DND-41 (cell line): ENCODE data around the gene GPX3.

Experiments
- CTCF ChIP-seq: IDR thresholded peaks from 2 replicates; pipeline ENCODE4 v1.5.1; 2012; ENCODE audit warnings: borderline replicate concordance, low read length, moderate library complexity, mild to moderate bottlenecking; ENCODE audit not compliant: poor library complexity, severe bottlenecking; ENCODE audit errors: extremely low read depth
- EZH2 ChIP-seq: IDR thresholded peaks from 3 replicates; pipeline ENCODE4 v1.6.1; 2012; ENCODE audit warnings: borderline replicate concordance, low read depth, mild to moderate bottlenecking, moderate library complexity, low read length, inconsistent platforms; ENCODE audit not compliant: severe bottlenecking

DNA sequence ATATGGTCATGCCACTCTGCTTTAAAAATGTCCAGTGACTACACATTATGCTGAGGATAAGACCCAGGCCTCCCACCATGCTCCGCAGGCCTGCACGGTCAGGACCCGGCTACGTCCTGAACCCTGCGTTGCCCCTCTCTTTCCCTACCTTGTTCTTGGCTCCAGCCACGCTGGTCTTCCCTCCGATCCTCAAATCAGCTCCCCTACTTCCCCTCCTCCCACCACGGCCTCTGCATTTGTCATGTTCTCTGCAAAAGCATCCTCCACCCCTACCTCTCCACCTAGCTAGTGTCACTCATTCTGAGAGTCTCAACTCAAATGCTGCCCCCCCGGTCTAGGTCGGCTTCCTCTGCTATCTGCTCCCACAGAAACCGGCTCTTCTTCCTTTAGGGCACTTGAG is 11.2 kb downstream of the GPX3 start:
- TF ChIP-seq CTCF (no peak), EZH2 (no peak)
